ENCODE data around the gene MAGEB3. TPM values are rescaled to one million over a fixed set of nuclear protein-coding genes. Genes with fewer than 3 reads are reported as not detected.

The MAGEB3 gene
- total RNA-seq, 1 donor from 2014 or later = not detected

GRCh38 chrX:30275498-30275897, 45.0 kb downstream of the MAGEB3 start:
- DNase-seq (ENCODE audit: extremely low read depth, low read depth, low spot score) = no peak

- no peak for DNase-seq (ENCODE audit: extremely low read depth, low read depth, low spot score)
These were observed 47.9 kb downstream of the MAGEB3 start for GRCh38 chrX:30278365-30278764.

- no peak for DNase-seq (ENCODE audit: extremely low read depth, low read depth, low spot score)
These were observed 50.0 kb downstream of the MAGEB3 start for GRCh38 chrX:30280428-30280827.

- DNase-seq (ENCODE audit: extremely low read depth, low read depth, low spot score) = no peak
These were observed 52.1 kb downstream of the MAGEB3 start for GRCh38 chrX:30282527-30282926.

GRCh38 chrX:30283456-30284200, 53.2 kb downstream of the MAGEB3 start:
- DNase-seq (ENCODE audit: extremely low read depth, low read depth, low spot score) = peak; percentile 75

Other genes starting within 250 kb of the MAGEB3 start
- not detected in 2 replicates for gene MAGEB2, start 15.1 kb upstream of the MAGEB3 start, total RNA-seq
- gene MAGEB4, start 11.3 kb downstream of the MAGEB3 start, total RNA-seq = not detected in 2 replicates
- not detected in 2 replicates for gene MAGEB1, start 16.5 kb downstream of the MAGEB3 start, total RNA-seq
- 0.23 TPM in 1 of 2 replicates, not detected in the other for gene NR0B1, start 78.7 kb downstream of the MAGEB3 start, total RNA-seq